ENCODE results near the gene IL6ST. TPM values are rescaled to one million over a fixed set of nuclear protein-coding genes. Genes with fewer than 3 reads are reported as not detected.

Gene IL6ST
- total RNA-seq, 1 experiment from 2014 or later: 181 TPM

GRCh38 chr5:55926476-55926875 is 68.3 kb downstream of the IL6ST start:
- intact Hi-C loops (cut with micrococcal nuclease; ENCODE audit: unreplicated experiment) (loop anchor here (10.0 kb wide), 1 partner anchor 212 kb away; the partner anchor contains the start of gene SLC38A9), in situ Hi-C loops (cut with HindIII; ENCODE audit: low pct_unique_long_range_greater_than_20kb, low sequenced_read_pairs) (no loop called here)
- TF ChIP-seq POLR2AphosphoS5 (IDR thresholded peaks at IDR 0.05; ENCODE audit: low read depth, low read length) (no peak), TCF7L2 (IDR thresholded peaks at IDR 0.05; ENCODE audit: low read depth, low read length) (no peak), REST (IDR thresholded peaks at IDR 0.05; ENCODE audit: insufficient read depth in 1 of 2, low read depth in 2 of 2, low read length in 1 of 2) (no peak), SIN3A (IDR thresholded peaks at IDR 0.05; ENCODE audit: borderline replicate concordance, insufficient read depth, low read depth, low read length) (no peak)
- TF ChIP-seq, protein P1, sequence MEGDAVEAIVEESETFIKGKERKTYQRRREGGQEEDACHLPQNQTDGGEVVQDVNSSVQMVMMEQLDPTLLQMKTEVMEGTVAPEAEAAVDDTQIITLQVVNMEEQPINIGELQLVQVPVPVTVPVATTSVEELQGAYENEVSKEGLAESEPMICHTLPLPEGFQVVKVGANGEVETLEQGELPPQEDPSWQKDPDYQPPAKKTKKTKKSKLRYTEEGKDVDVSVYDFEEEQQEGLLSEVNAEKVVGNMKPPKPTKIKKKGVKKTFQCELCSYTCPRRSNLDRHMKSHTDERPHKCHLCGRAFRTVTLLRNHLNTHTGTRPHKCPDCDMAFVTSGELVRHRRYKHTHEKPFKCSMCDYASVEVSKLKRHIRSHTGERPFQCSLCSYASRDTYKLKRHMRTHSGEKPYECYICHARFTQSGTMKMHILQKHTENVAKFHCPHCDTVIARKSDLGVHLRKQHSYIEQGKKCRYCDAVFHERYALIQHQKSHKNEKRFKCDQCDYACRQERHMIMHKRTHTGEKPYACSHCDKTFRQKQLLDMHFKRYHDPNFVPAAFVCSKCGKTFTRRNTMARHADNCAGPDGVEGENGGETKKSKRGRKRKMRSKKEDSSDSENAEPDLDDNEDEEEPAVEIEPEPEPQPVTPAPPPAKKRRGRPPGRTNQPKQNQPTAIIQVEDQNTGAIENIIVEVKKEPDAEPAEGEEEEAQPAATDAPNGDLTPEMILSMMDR (IDR thresholded peaks at IDR 0.05): no peak
- Histone ChIP-seq H3K36me3 (ENCODE audit: control insufficient read depth, insufficient read depth, low read length) (no peaks in the 10 kb centered on the region), H3K4me1 (ENCODE audit: control insufficient read depth, insufficient read depth, low read length) (peaks cover 3% of the 10 kb centered on the region; the same call in 1 of the 2 replicates), H3K4me3 (ENCODE audit: low read depth in 2 of 2, low read length in 2 of 2) (no peak overlapping the region), H3K9me3 (ENCODE audit: control insufficient read depth, insufficient read depth, low read depth, low read length) (no peaks in the 10 kb centered on the region), H3K27ac (ENCODE audit: low read length) (no peak overlapping the region), H3K27me3 (ENCODE audit: control insufficient read depth, insufficient read depth, low read length) (no peaks in the 10 kb centered on the region)
- ATAC-seq (no peak), DNase-seq (ENCODE audit: low read depth, low spot score) (no peak)
- BruUV-seq (replicated peaks): no TSS peak
- ChIA-PET CTCF (no interaction called here), POLR2A (no interaction called here)

DNA sequence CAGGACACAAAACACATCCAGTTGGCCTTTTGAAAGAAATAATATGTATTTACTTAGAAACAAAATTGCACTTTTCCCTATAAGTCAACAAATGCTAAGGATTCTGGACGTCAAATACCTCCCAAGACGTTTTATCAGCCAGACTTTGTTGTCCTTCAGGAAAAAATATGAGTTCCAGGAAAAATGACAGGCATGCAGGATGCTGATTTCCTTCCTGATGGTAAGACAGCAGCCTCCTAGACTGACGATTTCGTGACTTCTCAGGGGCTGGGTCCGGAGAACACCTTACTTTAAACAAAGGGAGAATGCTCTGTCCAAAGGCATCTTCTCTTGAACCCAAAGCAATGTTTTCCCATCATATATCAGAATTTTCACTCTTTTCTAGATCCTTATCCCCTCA is 69.1 kb downstream of the IL6ST start:
- no peak for TF ChIP-seq TCF7L2 (IDR thresholded peaks at IDR 0.05; ENCODE audit: low read depth, low read length)
- Histone ChIP-seq H3K4me3 (ENCODE audit: low read depth in 2 of 2, low read length in 2 of 2) (no peak overlapping the region), H3K9me3 (ENCODE audit: control insufficient read depth, insufficient read depth, low read depth, low read length) (no peaks in the 10 kb centered on the region), H3K27me3 (ENCODE audit: control insufficient read depth, insufficient read depth, low read length) (no peaks in the 10 kb centered on the region), H3K36me3 (ENCODE audit: control insufficient read depth, insufficient read depth, low read length) (no peaks in the 10 kb centered on the region), H3K27ac (ENCODE audit: low read length) (no peak overlapping the region), H3K4me1 (ENCODE audit: control insufficient read depth, insufficient read depth, low read length) (peaks cover 3% of the 10 kb centered on the region; the same call in 1 of the 2 replicates)
- ATAC-seq: no peak
- BruUV-seq (replicated peaks): no TSS peak
- in situ Hi-C loops (cut with HindIII; ENCODE audit: low pct_unique_long_range_greater_than_20kb, low sequenced_read_pairs): no loop called here
- ChIA-PET POLR2A (no interaction called here), CTCF (no interaction called here)
- intact Hi-C loops (cut with micrococcal nuclease; ENCODE audit: unreplicated experiment): loop anchor here (10.0 kb wide), 1 partner anchor 211 kb away; the partner anchor contains the start of gene SLC38A9
- no peak for DNase-seq (ENCODE audit: low read depth, low spot score)

DNA sequence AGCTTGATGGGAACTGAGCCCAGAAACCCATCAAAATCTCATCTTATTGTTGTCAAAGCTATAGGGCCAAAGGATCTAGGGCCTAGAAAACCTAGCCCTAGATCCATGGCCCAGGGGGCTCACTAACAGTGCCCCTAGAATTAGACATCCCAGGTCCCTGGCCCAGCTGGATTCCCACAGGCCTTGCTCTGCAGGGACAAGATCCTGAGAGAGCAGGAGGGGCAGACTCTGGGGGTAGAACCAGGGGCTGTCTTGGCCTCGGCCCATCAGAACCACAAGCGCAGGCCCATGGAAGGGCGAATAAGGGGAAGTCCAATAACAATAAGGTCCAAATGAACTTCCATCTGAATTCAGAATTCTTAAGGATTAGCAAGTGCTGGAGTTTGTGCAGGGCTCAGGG is 69.6 kb downstream of the IL6ST start:
- H3K27ac ChIP-seq (ENCODE audit: low read length): no peak overlapping the region
- in situ Hi-C loops (cut with HindIII; ENCODE audit: low pct_unique_long_range_greater_than_20kb, low sequenced_read_pairs): no loop called here
- no TSS peak for BruUV-seq (replicated peaks)
- no peak overlapping the region for H3K4me3 ChIP-seq (ENCODE audit: low read depth in 2 of 2, low read length in 2 of 2)
- intact Hi-C loops (cut with micrococcal nuclease; ENCODE audit: unreplicated experiment): loop anchor here (10.0 kb wide), 1 partner anchor 210 kb away; the partner anchor contains the start of gene SLC38A9
- ATAC-seq: no peak
- DNase-seq (ENCODE audit: low read depth, low spot score): no peak
- H3K27me3 ChIP-seq (ENCODE audit: control insufficient read depth, insufficient read depth, low read length): no peaks in the 10 kb centered on the region
- peaks cover 3% of the 10 kb centered on the region; the same call in 1 of the 2 replicates for H3K4me1 ChIP-seq (ENCODE audit: control insufficient read depth, insufficient read depth, low read length)
- H3K36me3 ChIP-seq (ENCODE audit: control insufficient read depth, insufficient read depth, low read length): no peaks in the 10 kb centered on the region
- ChIA-PET POLR2A (no interaction called here), CTCF (no interaction called here)
- no peaks in the 10 kb centered on the region for H3K9me3 ChIP-seq (ENCODE audit: control insufficient read depth, insufficient read depth, low read depth, low read length)
- TF ChIP-seq TCF7L2 (IDR thresholded peaks at IDR 0.05; ENCODE audit: low read depth, low read length) (no peak), SIN3A (IDR thresholded peaks at IDR 0.05; ENCODE audit: borderline replicate concordance, insufficient read depth, low read depth, low read length) (no peak), REST (IDR thresholded peaks at IDR 0.05; ENCODE audit: insufficient read depth in 1 of 2, low read depth in 2 of 2, low read length in 1 of 2) (no peak), POLR2AphosphoS5 (IDR thresholded peaks at IDR 0.05; ENCODE audit: low read depth, low read length) (no peak)
- TF ChIP-seq, protein P1 (IDR thresholded peaks at IDR 0.05): no peak

Measured in Panc1 (cell line).